ENCODE measurements around the gene MARCHF7. TPM values are rescaled to one million over a fixed set of nuclear protein-coding genes. Genes with fewer than 3 reads are reported as not detected.
A peak's percentile ranks its signal among the peaks of the same experiment; 100 is the strongest.
"Not testable (repeated sequence)": the region's sequence is repeated elsewhere in the genome, so short reads cannot be mapped to it uniquely, and the experiment has no call there.

The MARCHF7 gene
- 128 to 133 TPM (median 131 TPM) in 3 replicates for total RNA-seq

GRCh38 chr2:159712143-159712928, at the start of gene MARCHF7:
Gene MARCHF7, plus strand, starts transcription at chr2:159712506. Its CDS starts 16,517 bp downstream, at chr2:159729023.
- Mint-ChIP-seq H3K27ac (peak within 1 kb of the TSS; percentile 100), H3K4me1 (peaks cover 49% of the 10 kb centered on the region), H3K36me3 (peaks cover 18% of the 10 kb centered on the region), H3K9me3 (no peaks in the 10 kb centered on the region), H3K27me3 (ENCODE audit: low read depth) (no peaks in the 10 kb centered on the region), H3K4me3 (peak within 1 kb of the TSS; percentile 100)
- TF ChIP-seq CTCF (IDR thresholded peaks at IDR 0.05; ENCODE audit: unreplicated experiment): no peak
- DNase-seq (ENCODE audit: low spot score in 2 of 2, unreplicated experiment in 2 of 2): peak; percentile 93 to 97

DNA sequence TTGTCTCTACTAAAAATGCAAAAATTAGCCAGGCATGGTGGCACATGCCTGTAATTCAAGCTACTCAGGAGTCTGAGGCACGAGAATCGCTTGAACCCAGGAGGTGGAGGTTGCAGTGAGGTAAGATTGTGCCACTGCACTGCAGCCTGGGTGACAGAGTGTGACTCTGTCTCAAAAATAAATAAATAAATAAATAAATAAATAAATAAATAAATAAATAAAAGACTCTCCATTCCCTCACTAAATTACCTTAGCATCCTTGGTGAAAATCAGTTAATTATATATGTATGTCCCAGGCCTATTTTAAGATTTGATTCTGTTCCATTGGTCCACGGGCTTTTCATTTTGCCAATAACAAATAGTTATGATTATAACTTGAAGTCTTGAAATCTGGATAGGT, 44.9 kb upstream of the MARCHF7 start:
- not testable (repeated sequence) for H3K9me3 Mint-ChIP-seq; H3K27ac Mint-ChIP-seq; H3K27me3 Mint-ChIP-seq (ENCODE audit: low read depth); H3K4me1 Mint-ChIP-seq; H3K4me3 Mint-ChIP-seq; DNase-seq (ENCODE audit: low spot score in 2 of 2, unreplicated experiment in 2 of 2)
- peaks cover 10% of the 10 kb centered on the region for H3K36me3 Mint-ChIP-seq

GRCh38 chr2:159671047-159671446, 41.3 kb upstream of the MARCHF7 start:
- H3K27ac Mint-ChIP-seq: no peak overlapping the region
- H3K9me3 Mint-ChIP-seq: no peaks in the 10 kb centered on the region
- H3K4me1 Mint-ChIP-seq: no peaks in the 10 kb centered on the region
- TF ChIP-seq CTCF (IDR thresholded peaks at IDR 0.05; ENCODE audit: unreplicated experiment): no peak
- H3K36me3 Mint-ChIP-seq: peaks cover 7% of the 10 kb centered on the region
- no peaks in the 10 kb centered on the region for H3K27me3 Mint-ChIP-seq (ENCODE audit: low read depth)
- no peak for DNase-seq (ENCODE audit: low spot score in 2 of 2, unreplicated experiment in 2 of 2)
- H3K4me3 Mint-ChIP-seq: no peak overlapping the region

DNA sequence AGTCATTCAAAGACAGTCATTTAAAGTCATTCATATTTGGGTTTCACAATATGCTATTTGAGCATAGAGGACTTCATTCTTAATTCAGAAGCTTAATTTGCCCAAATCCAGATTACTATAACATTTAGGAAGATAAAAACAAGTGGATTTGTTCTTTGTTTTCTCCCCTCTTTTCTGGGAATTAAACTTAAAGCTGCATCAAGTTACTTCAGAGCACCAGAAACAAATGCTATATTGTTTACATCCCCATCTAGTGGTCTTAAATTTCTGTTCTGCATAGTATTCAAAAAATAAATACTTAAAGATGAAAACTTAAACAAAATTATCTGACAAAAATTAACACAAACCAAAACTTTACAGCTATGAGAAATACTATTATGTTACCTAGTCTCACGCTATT, 34.7 kb upstream of the MARCHF7 start:
- no peaks in the 10 kb centered on the region for H3K9me3 Mint-ChIP-seq
- peaks cover under 1% of the 10 kb centered on the region for H3K4me1 Mint-ChIP-seq
- no peaks in the 10 kb centered on the region for H3K36me3 Mint-ChIP-seq
- no peak for TF ChIP-seq CTCF (IDR thresholded peaks at IDR 0.05; ENCODE audit: unreplicated experiment)
- H3K4me3 Mint-ChIP-seq: no peak overlapping the region
- DNase-seq (ENCODE audit: low spot score in 2 of 2, unreplicated experiment in 2 of 2): no peak
- H3K27ac Mint-ChIP-seq: no peak overlapping the region
- no peaks in the 10 kb centered on the region for H3K27me3 Mint-ChIP-seq (ENCODE audit: low read depth)

- H3K27me3 Mint-ChIP-seq (ENCODE audit: low read depth): no peaks in the 10 kb centered on the region
- no peaks in the 10 kb centered on the region for H3K9me3 Mint-ChIP-seq
- H3K4me1 Mint-ChIP-seq: peaks cover 4% of the 10 kb centered on the region
- DNase-seq (ENCODE audit: low spot score in 2 of 2, unreplicated experiment in 2 of 2): no peak
- H3K27ac Mint-ChIP-seq: no peak overlapping the region
- no peaks in the 10 kb centered on the region for H3K36me3 Mint-ChIP-seq
- no peak for TF ChIP-seq CTCF (IDR thresholded peaks at IDR 0.05; ENCODE audit: unreplicated experiment)
- no peak overlapping the region for H3K4me3 Mint-ChIP-seq
Measured at GRCh38 chr2:159680692-159681091, 31.6 kb upstream of the MARCHF7 start.

- DNase-seq (ENCODE audit: low spot score in 2 of 2, unreplicated experiment in 2 of 2): no peak
- no peaks in the 10 kb centered on the region for H3K36me3 Mint-ChIP-seq
- no peak overlapping the region for H3K4me3 Mint-ChIP-seq
- no peak overlapping the region for H3K27ac Mint-ChIP-seq
- peaks cover 4% of the 10 kb centered on the region for H3K4me1 Mint-ChIP-seq
- no peaks in the 10 kb centered on the region for H3K27me3 Mint-ChIP-seq (ENCODE audit: low read depth)
- no peak for TF ChIP-seq CTCF (IDR thresholded peaks at IDR 0.05; ENCODE audit: unreplicated experiment)
- no peaks in the 10 kb centered on the region for H3K9me3 Mint-ChIP-seq
Measured at GRCh38 chr2:159683817-159684216, 28.5 kb upstream of the MARCHF7 start.

Measured in mesothelial cell of epicardium (in vitro differentiated cells).